ENCODE results near the gene S100A16.
"Not testable (repeated sequence)": the region's sequence is repeated elsewhere in the genome, so short reads cannot be mapped to it uniquely, and the experiment has no call there.

The S100A16 gene

DNA sequence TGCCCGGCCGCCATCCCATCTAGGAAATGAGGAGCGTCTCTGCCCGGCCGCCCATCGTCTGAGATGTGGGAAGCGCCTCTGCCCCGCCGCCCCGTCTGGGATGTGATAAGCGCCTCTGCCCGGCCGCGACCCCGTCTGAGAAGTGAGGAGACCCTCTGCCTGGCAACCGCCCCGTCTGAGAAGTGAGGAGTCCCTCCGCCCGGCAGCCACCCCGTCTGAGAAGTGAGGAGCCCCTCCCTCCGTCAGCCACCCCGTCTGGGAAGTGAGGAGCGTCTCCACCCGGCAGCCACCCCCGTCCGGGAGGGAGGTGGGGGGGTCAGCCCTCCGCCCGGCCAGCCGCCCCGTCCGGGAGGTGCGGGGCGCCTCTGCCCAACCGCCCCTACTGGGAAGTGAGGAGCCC lies 30.1 kb downstream of the S100A16 start:
- FAIRE-seq, result not testable (repeated sequence)

DNA sequence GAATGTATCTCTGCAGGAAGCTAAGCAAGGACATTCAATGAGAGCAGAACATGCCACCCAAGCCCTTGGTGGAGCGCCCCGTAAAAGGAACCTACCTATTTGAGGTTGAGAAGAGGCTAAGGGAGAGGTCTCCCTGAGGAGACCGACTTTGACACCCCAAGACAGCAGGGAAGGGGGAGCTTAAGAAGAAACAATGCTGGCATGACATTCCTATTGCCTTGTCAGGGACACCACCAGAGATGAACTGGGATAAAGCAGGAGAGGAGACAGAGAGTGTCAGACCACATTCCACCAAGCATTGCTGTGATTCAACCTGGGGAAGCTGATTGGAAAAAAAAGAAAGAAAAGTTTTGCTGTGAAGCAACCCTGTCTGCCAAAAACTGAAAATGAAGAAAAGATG lies 34.0 kb downstream of the S100A16 start:
- FAIRE-seq, result no peak

DNA sequence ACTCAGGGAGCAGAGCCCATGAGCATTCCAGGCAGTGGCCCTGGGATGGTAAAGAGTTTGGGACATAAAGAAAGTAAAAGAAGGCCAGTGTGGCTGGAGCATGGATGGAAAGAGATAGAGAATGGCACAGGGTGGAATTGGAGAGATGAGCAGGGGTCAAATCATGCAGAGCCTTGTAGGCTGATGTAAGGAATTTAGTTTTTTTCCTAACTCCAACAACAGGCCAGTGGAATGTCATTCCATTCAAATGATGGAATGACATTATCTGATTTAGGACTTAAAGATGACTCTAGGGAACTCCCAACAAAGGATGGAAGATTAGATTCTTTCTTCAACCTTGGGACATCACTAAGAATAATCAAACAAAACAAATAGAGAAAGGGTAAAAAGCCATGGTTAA lies 34.4 kb downstream of the S100A16 start:
- FAIRE-seq, result no peak

DNA sequence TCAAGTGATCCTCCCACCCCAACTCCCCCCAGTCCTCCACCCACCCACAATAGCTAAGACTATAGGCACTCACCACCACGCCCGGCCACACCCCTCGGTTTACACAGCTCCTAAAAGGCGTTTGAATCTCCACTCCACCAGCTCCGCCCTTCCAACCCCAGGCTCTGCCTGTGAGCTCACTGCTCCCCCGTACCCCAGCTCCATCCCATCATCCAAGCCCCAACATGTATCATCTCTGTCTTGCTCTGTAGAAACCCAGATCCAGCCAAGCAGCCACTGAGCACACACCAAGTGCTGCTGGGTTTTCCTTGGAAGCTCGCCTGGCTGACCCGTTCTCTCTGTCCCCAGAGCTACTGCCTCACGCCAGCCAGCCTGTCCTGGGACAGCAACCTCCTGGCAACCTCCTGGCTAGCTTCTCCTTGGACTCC lies 35.3 kb downstream of the S100A16 start:
- FAIRE-seq, result no peak

DNA sequence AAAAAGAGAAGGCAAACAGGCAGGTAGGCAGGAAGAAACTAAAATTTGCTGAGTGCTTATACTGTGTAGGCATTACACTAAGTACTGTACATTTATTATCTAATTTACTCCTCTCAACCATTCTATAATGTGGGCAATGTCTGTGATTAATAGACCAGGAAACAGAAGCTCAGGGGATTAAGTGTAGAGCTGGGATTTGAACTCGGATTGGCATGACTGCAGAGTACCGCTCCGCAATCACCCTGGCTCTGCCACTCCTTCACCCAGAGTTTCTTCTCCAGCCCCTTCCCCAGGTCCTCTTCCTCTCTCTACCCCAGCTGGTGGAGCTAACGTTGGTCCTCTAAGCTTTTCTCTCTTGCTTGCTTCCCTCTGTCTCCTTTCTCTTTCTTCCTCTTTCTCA lies 35.8 kb downstream of the S100A16 start:
- FAIRE-seq, result no peak

DNA sequence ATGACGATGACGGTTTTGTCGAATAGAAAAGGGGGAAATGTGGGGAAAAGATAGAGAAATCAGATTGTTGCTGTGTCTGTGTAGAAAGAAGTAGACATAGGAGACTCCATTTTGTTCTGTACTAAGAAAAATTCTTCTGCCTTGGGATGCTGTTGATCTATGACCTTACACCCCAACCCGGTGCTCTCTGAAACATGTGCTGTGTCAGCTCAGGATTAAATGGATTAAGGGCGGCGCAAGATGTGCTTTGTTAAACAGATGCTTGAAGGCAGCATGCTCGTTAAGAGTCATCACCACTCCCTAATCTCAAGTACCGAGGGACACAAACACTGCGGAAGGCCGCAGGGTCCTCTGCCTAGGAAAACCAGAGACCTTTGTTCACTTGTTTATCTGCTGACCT lies 37.4 kb downstream of the S100A16 start:
- not testable (repeated sequence) for FAIRE-seq

DNA sequence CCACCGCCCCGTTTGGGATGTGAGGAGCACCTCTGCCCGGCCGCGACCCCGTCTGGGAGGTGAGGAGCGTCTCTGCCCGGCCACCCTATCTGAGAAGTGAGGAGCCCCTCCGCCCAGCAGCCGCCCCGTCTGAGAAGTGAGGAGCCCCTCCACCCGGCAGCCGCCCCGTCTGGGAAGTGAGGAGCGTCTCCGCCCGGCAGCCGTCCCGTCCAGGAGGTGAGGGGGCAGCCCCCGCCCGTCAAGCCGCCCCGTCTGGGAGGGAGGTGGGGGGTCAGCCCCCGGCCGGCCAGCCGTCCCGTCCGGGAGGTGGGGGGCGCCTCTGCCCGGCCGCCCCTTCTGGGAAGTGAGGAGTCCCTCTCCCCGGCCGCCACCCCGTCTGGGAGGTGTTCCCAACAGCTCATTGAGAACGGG lies 37.9 kb downstream of the S100A16 start:
- FAIRE-seq, result not testable (repeated sequence)

DNA sequence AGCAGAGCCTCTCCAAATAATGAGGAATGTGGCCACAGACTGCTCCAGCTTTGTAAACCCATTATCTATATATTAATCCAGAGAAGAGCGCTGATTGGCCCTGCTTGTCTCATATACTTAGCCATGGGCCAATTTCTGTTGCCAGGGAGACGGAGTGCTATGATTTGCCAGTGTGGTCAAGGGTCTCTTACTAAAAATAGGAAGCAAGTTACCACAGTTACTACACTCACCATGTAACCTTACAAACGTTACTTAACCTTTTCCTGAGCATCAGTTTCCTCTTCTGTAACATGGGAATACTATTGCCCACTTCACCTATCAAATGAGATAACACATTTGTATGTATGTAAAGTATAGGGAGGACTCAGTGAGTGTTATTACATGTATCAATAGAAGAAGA lies 39.6 kb downstream of the S100A16 start:
- FAIRE-seq, result no peak

DNA sequence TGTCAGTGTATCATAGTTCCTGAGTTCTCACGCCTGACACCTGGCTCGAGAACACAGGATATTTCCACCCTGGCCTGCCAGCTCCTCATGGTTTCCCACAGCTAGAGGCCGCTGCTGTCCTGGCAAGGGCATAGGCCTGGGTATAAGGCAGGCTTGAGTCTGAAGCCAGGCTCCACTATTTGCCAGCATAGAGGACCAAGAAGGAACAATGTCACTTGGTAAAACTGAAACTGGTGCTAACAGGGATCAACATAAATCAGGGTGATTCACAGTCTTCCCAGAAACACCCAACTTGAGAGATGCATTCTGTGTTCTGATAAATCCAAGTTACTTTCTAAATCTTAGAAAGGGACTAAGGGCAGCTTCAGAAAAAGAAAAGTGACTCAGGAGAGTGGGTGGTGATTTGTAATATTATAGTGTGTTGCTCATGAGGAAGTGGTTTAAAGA lies 40.3 kb downstream of the S100A16 start:
- FAIRE-seq, result peak; percentile 78

DNA sequence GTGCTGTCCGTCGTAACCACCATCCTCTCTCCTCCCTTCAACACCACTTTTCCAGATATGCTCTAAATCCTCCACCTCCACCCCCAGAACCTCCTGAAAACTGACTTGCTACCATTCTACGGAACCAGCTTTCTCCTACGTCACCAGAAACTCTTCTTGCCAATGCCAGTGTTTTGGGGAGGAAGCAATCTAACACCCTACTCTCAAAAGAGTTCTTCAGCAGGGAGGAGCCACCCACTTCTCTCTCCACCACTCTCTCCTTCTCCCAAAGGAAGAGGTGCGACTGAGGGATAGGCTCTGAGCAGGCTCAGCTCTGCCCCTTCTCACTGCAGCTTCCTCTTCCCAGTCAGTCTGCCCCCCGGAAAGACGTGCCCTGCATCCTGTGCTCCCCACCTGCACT lies 41.2 kb downstream of the S100A16 start:
- FAIRE-seq, result no peak

DNA sequence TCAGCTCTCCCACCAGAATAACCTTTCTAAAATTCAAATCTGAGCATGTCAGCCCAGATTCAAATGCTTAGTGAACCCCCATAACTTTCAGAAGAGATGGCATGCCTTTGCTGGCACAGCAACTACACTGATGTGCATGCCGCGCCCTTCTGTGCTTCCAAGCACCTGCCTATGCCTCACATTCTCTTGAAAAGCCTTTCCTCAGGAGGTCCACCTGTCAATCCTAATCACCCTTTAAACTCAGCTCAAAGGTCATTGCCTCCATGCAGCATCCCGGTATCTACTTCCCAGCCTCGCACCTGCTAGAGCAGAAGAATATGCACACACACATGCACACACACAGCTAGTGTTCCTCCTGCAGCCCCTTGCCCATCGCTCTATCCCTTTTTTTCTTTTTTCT lies 42.1 kb downstream of the S100A16 start:
- no peak for FAIRE-seq

DNA sequence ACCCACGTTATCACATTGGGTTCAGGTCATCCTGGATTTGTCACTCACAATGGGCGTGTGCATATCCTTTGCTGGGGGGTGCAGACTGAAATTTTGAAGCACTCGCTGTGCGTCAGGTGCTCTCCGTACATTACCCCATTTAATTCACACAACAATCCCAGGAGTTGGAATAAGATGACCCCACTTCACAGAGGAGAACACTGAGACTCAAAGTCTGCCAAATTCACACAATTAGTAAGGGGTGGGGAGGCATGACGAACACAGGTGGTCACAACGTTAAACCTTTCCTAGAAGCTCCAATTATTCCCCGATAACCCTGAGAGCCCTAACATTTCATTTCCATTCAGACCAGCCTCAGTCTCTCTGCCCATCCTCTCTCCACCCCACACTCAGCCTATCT lies 43.5 kb downstream of the S100A16 start:
- FAIRE-seq, result no peak

DNA sequence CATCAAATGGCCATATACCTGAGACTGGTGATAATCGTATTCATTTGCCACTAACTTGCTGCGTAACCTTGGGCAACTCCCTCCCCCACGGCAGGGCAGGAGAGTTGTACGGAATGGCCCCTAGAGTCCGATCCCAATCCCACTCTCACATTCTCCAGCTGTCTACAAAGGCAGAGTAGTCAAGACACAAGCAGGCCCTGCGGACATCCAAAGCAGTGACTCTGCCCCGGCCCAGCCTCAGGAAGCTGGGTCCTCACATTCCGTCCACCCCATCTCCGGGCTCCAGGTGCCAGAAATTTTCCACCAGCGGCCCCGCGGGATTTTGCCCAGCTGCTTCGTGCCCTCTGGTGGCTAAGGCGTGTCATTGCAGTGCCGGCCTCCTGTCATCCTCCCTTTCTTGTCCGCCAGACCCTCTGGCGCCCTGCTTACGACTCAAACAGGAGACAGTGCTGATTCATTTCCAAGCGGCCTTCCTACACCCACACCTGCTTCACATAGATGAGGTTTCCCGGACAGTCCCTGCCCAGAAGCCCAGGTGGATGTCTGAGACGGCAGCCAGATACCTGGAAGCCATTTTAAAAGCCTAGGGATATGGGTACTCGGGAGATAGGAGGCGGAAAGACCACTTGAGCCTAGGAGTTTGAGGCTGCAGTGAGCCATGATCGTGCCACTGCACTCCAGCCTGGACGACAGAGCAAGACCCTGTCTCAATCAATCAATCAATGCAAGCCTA lies 44.4 kb downstream of the S100A16 start:
- FAIRE-seq, result peak; percentile 93

DNA sequence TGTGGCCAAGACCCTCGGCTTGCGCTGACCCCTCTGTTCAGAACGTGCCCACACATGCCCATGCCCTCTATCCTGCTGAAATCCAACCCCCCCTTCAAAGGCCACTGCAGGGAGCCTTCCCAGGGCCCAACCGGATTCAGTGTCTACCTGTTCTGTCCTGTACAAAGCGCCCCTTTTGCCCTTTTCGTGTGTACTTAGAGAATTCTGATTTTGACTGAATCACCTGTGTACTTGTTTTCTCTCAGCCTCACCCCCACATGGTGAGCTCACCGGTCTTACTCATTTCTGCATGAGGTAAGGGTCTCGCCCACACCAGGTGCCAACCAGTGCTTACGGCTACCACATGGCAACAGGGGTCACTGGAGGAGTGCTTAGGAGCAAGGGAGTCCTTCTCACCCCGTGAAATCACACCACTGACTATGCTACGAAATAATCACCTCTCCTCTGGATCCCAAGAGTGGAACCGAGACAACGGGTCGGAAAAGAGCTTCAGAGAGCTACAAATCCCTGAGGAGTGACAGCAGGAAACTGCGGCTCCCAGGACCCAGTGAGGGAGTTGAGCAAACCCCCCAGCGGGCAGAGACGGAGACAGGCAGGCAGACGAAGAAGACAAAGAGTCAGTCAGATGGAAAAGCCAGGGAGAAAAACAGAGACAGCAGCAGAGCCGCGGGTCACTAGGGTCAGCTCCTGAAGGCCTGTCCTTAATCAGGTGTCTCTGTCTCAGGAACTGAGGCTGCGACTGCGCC lies 45.1 kb downstream of the S100A16 start:
- FAIRE-seq, result no peak

DNA sequence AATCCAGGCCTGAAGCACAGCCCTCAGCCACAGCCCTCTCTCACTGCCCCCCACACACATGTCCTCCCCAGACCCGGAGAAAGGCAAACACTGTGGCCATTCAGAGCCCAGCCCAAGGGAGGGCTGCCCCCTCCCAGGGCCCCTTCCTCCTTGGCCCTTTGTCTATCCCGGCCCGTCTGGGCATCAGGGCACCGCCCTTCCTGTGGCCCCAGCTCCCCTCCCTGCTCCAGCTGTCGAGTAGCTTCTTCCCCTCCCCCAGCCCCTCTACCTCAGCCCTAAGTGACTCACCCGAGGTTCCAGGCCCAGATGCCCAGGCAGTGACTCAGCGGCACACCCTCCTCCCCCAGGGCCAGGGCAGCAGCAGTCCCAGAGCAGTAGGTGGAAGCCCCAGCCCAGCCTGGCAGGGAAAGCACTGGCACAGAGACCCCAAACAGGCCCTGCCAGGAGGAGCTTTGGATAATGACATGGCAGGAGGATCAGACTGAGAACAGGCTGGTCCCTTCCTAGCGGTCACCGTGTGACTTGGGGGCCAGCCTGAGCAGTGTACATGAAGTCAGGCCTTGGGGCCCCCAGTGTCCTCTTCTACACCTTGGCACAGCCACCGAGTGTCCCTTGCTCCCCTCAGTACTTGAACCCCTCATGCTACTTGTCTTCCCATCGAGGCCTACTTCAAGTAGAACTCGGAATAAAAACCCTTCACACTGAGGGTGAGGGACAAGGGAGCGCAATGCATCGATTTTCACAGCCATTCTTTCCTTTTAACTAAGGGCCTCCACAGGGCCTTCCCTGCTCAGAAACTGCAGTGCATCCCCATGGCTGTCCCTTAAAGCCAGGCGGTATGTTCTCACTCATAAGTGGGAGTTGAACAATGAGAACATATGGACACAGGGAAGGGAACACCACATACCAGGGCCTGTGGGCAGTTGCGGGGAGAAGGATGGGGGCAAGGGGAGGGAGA lies 46.2 kb downstream of the S100A16 start:
- FAIRE-seq, result peak; percentile 93

DNA sequence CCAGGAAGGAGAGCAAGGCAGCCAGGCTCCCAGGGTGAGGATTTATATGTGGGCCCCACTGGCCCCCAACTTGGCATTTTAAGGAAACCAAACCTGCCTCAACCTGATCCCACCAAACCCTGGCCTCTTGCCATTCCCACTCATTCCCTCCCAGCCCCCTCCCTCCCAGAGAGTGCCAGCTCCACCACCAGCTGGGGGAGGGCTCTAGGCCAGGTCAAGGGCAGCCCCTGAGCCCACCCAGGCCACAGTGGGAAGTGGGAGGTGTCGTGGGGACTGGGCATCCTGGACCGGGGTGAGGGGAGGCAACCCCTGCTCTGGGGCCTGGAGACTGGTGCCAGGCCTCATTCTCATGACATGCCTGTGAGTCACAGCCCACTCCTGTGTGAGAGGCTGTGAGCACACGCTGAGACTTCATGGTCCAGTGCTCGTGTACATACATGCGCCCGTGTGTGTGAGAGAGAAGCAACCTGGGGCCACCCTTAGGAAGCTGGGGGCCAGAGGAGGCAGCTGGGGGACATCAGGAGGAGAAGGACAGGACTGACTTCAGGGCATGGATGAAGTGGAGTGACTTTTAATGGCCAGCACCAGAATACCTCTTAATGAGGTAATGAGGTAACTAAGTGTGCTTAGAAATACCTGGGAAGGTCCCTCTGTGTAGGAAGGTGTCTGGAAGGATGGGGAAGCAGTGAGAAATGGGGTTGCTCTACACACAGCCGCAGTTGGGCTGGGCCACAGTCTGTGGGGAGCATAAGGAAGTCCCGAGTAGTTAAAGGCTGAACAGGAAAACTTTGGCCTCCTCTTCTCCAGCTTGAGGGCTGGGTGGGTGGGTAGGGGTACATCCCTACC lies 47.2 kb downstream of the S100A16 start, which contains the start of gene S100A2:
TSS of gene S100A2 (minus strand) at position 316 of the 846 bp plus-strand sequence. CDS start 1,967 bp downstream, outside the sequence.
- no peak for FAIRE-seq

DNA sequence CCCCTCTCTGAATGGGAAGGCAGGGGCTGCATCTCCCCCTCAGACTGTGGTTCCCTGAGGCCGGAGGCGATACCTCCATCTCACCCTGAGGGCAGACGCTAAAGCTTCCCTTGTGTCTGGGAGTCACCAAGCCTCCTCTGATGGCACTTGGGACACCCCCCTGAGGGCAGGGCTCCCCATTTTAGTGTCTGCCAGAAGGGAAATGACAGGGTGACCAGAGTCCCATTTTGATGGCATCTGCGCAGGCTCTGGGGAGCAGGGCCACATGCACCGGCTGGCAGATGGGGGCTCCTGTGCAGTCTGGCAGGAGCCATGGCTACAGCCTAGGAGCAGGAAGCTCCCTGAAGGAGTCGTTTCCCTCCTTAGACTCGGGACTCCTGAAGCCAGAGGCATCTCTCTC lies 48.9 kb downstream of the S100A16 start:
- FAIRE-seq, result no peak

DNA sequence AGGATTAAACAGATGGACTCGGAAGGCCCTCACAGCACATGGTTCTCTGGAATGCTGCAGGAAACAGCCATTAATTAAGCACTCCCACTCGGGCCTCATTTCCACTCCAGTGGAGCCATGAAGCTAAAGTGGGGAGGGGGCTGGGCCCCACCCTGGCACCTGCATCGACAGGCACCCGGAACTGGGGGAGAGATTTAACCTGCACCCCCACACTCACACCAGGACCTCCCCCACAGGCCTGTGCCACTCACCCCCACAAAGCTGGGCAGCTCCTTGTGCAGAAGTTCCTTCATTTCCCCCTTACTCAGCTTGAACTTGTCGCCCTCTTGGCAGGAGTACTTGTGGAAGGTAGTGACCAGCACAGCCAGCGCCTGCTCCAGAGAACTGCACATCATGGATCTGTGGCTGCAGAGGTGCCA lies 49.4 kb downstream of the S100A16 start:
- no peak for FAIRE-seq

DNA sequence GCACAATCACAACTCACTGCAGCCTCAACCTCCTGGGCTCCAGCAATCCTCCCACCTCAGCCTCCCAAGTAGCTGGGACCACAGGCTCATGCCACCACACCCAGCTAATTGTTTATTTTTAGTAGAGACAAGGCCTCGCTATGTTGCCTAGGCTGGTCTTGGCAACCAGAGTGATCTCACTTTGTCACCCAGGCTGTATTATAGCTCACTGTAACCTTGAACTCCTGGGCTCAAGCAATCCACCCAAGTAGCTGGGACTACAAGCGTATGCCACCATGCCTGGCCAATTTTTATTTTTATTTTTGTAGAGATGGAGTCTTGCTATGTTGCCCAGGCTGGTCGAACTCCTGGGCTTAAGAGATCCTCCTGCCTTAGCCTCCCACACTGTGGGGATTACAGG lies 50.9 kb downstream of the S100A16 start:
- not testable (repeated sequence) for FAIRE-seq

DNA sequence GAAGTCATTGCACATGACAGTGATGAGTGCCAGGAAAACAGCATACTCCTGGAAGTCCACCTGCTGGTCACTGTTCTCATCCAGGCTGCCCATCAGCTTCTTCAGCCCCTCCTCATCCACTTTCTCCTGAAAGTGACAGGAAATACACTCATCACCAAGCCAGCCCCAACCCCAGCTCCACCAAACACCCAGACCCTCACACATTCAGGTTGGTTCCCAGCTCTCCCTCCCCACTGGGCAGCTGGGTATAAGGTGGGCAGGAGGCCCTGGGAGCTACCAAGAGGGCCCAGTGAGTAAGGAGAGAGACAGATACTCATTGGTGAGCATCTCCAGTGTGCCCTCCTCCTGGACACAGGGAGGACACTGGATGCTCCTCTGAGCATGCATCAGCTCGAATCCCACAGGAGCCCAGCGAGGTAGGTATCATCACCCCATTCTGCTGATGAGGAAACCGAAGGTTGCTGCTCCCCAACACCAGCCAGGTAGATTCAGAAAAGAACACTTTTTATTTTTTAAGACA lies 51.4 kb downstream of the S100A16 start:
- FAIRE-seq, result no peak

DNA sequence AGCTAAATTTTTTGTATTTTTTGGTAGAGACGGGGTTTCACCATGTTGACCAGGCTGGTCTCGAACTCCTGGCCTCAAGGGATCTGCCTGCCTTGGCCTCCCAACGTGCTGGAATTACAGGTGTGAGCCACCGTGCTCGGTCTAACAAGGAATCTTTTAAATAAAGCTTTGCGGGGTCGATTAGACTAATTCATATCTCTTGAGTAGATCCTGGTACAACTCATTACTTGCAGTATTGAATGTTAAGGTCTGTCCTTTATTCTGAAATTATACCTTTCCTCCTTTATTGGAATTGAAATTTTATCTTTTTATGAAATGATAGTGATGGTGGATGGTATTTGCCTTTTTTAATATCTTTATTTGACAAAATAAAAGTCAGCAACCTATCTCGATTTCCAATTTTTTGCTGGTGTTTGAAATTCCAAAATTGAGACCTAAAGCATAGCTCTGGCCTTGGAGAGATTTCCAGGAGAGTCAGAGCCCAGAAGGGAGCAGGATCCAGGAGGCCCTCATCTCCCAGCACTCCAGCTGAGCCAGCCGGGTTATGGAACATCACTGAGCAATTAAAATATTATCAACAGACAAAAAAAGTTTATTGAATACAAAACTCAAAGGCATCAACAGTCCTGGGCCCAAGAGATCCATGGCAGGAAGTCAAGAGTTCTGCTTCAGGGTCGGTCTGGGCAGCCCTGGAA lies 52.0 kb downstream of the S100A16 start:
- FAIRE-seq, result no peak
